Keratinocyte (primary cell): ENCODE data around the gene FHIT.

Source experiments
- CTCF ChIP-seq, 3 experiments: IDR thresholded peaks in 1 of 3; conservative IDR thresholded peaks in 1 of 3; optimal IDR thresholded peaks in 1 of 3; 2 replicates in 2 of 3; 3 replicates in 1 of 3; pipeline versions ENCODE3 to v1.5.1; 2011; ENCODE audit warnings: low read length in 3 of 3, mild to moderate bottlenecking in 3 of 3, moderate library complexity in 2 of 3, control low read depth in 1 of 3, inconsistent platforms in 1 of 3; ENCODE audit not compliant: insufficient read depth in 2 of 3; ENCODE audit errors: extremely low read depth in 1 of 3
- EZH2 ChIP-seq: IDR thresholded peaks from one replicate; pipeline ENCODE4 v1.6.1; 2012; ENCODE audit warnings: inconsistent platforms, mild to moderate bottlenecking, low read length, moderate library complexity

GRCh38 chr3:60809857-60810610 is 441.2 kb downstream of the FHIT start:
- no peak for TF ChIP-seq CTCF (optimal IDR thresholded peaks at IDR 0.05 in 1 of 3, IDR thresholded peaks at IDR 0.05 in 1 of 3, conservative IDR thresholded peaks at IDR 0.05 in 1 of 3; ENCODE audit: extremely low read depth in 1 of 3, insufficient read depth in 2 of 3, low read length in 3 of 3)
- no peak for TF ChIP-seq EZH2
